Stimulated activated naive B cell treated with anti-CD40 and anti-IgM and Interleukin-4, amounts not matched to agents 10 μg/mL and 1 μg/mL and 100 μg/mL, for 72 hours (primary cell): ENCODE measurements around the gene DLL4.

Experiments
- ATAC-seq, 2 donors: fragments of 150-1000 bp; cut with Tn5 transposase; replicated peaks; 2 replicates each; pipeline ENCODE4 v1.10.0; 2021; ENCODE audit warnings: moderate library complexity in 1 of 2
- DNase-seq: peaks from one replicate; pipeline ENCODE4 v3.0.0; 2021
- H3K27ac Mint-ChIP-seq: one replicate; pipeline ENCODE4 v1.8.0; 2022; ENCODE audit warnings: mild to moderate bottlenecking, mixed read lengths
- H3K27me3 Mint-ChIP-seq, 2 donors: one replicate each; pipeline ENCODE4 v1.8.0; 2022; ENCODE audit warnings: mixed read lengths in 2 of 2
- H3K36me3 Mint-ChIP-seq, 2 donors: one replicate each; pipeline ENCODE4 v1.8.0; 2022; ENCODE audit warnings: mixed read lengths in 2 of 2, mild to moderate bottlenecking in 1 of 2
- H3K4me1 Mint-ChIP-seq, 2 donors: one replicate each; pipeline ENCODE4 v1.8.0; 2022; ENCODE audit warnings: mixed read lengths in 2 of 2, mild to moderate bottlenecking in 1 of 2
- H3K4me3 Mint-ChIP-seq, 2 donors: one replicate each; pipeline ENCODE4 v1.8.0; 2022; ENCODE audit warnings: mild to moderate bottlenecking in 2 of 2, mixed read lengths in 2 of 2, moderate library complexity in 1 of 2
- H3K9me3 Mint-ChIP-seq, 2 donors: one replicate each; pipeline ENCODE4 v1.8.0; 2022; ENCODE audit warnings: mixed read lengths in 2 of 2, mild to moderate bottlenecking in 1 of 2

Gene DLL4

DNA sequence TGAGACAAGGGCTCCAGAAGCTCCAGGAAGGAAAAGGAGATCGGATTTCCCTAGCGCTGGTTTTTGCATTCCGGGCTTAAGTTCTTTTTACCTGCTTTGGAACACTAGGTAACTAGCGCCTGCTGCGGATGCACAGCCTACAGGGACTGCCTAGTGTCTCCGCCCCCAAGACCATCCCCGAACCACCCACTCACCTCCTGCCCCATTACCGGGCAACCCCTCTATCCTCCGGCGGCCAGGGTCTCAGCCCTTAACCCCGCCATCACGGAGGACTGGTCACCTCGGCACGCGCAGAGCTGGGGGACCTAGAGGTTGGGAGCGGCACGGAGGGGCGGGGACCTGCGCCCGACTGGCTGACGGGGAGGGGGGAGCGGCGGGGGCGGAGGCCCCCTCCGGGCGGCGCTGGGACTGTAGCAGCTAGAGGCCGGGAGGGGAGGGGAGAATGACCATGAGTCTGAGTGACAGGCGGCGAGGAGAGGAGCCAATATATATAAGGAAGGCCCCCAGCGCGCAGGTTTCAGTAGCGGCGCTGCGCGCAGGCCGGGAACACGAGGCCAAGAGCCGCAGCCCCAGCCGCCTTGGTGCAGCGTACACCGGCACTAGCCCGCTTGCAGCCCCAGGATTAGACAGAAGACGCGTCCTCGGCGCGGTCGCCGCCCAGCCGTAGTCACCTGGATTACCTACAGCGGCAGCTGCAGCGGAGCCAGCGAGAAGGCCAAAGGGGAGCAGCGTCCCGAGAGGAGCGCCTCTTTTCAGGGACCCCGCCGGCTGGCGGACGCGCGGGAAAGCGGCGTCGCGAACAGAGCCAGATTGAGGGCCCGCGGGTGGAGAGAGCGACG lies at the start of gene DLL4:
Gene DLL4 (plus strand): TSS at position 520 of the 839 bp plus-strand sequence. CDS start 329 bp downstream, outside the sequence.
- H3K4me3 Mint-ChIP-seq = peak within 1 kb of the TSS; percentile 78 to 83
- ATAC-seq (peak; percentile 43 to 47), DNase-seq (no peak)
- peak within 1 kb of the TSS; percentile 81 for H3K27ac Mint-ChIP-seq
- peaks cover 80 to 89% of the 10 kb centered on the region in 2 donors for H3K27me3 Mint-ChIP-seq
- no peaks in the 10 kb centered on the region for H3K9me3 Mint-ChIP-seq
- no peaks in the 10 kb centered on the region for H3K36me3 Mint-ChIP-seq
- H3K4me1 Mint-ChIP-seq = peaks cover 40 to 74% of the 10 kb centered on the region in 2 donors

DNA sequence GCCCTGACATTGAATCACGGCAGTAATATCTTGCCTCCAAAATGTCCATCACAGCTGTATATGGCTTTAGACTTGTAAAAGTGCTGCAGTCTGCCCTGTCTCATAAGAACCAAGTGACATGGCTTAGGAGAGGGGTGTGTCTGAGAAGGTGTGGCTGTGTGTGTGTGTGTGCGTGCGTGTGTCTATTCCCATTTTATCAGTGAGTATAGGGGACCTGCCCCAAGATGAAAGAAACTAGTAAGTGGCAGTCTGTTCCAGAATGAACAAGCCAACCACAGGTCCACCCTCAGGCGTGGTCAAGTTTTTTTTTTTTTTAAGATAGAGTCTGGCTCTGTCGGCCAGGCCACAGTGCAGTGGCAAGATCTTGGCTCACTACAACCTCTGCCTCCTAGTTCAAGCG lies 49.5 kb upstream of the DLL4 start:
- ATAC-seq = no peak
- no peak for DNase-seq
- Mint-ChIP-seq H3K27ac (no peak overlapping the region), H3K36me3 (no peaks in the 10 kb centered on the region), H3K27me3 (no peaks in the 10 kb centered on the region), H3K9me3 (no peaks in the 10 kb centered on the region), H3K4me3 (no peak overlapping the region), H3K4me1 (peaks cover 7 to 20% of the 10 kb centered on the region in 2 donors)

GRCh38 chr15:40881351-40881750 lies 47.8 kb upstream of the DLL4 start:
- no peak overlapping the region for H3K4me3 Mint-ChIP-seq
- no peak for ATAC-seq
- H3K9me3 Mint-ChIP-seq = no peaks in the 10 kb centered on the region
- peaks cover 5 to 6% of the 10 kb centered on the region in 2 donors for H3K27me3 Mint-ChIP-seq
- DNase-seq = no peak
- H3K27ac Mint-ChIP-seq = no peak overlapping the region
- H3K4me1 Mint-ChIP-seq = peaks cover 6 to 18% of the 10 kb centered on the region in 2 donors
- H3K36me3 Mint-ChIP-seq = no peaks in the 10 kb centered on the region

- peaks cover 6 to 8% of the 10 kb centered on the region in 2 donors for H3K4me1 Mint-ChIP-seq
- DNase-seq (no peak), ATAC-seq (no peak)
- H3K27me3 Mint-ChIP-seq = peaks cover 6% of the 10 kb centered on the region in 2 donors
- H3K27ac Mint-ChIP-seq = no peak overlapping the region
- no peaks in the 10 kb centered on the region for H3K36me3 Mint-ChIP-seq
- no peak overlapping the region for H3K4me3 Mint-ChIP-seq
- H3K9me3 Mint-ChIP-seq = no peaks in the 10 kb centered on the region
These were observed 42.6 kb upstream of the DLL4 start for GRCh38 chr15:40886586-40886985.

DNA sequence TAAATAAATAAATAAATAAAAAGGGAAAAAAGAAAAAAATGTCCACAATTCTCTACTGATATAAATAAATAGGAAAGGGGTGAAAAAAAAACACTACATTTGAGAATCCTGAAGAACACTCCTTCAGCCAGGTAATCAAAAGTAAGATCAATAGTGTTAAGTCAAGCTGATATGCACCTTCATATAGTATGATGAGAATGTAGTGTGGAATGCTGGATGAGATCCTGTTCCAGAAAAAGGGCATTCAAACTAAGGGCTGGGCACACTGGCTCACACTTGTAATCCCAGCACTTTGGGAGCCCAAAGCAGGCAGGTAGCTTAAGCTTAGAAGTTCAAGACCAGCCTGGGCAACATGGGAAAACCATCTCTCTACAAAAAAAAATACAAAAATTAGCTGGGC lies 40.0 kb upstream of the DLL4 start:
- no peak for DNase-seq
- no peak for ATAC-seq
- no peaks in the 10 kb centered on the region for H3K9me3 Mint-ChIP-seq
- H3K4me1 Mint-ChIP-seq = peaks cover 17 to 22% of the 10 kb centered on the region in 2 donors
- H3K36me3 Mint-ChIP-seq = peaks cover 0 to under 1% of the 10 kb centered on the region in 2 donors
- H3K27ac Mint-ChIP-seq = no peak overlapping the region
- H3K4me3 Mint-ChIP-seq = no peak overlapping the region
- peaks cover 6% of the 10 kb centered on the region in 2 donors for H3K27me3 Mint-ChIP-seq

DNA sequence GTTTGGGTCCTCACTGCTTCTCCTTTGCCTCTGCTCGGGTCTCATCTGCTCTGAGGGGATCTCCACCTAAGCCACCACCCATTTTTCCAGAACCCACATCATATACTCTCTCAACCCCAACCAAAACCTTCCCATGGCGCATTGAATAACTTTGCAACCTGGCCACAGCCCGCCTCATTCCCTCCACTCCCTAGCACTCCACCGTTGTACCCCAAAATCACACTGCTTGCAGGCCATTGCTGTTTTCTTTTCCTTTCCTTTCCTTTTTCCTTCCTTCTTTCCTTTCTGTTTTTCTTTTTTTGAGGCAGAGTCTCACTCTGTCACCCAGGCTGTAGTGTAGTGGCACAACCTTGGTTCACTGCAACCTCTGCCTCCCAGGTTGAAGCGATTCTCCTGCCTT lies 38.0 kb upstream of the DLL4 start:
- DNase-seq (no peak), ATAC-seq (no peak)
- H3K4me3 Mint-ChIP-seq = no peak overlapping the region
- peaks cover 6 to 8% of the 10 kb centered on the region in 2 donors for H3K36me3 Mint-ChIP-seq
- peaks cover 0 to 4% of the 10 kb centered on the region in 2 donors for H3K27me3 Mint-ChIP-seq
- peaks cover 26 to 37% of the 10 kb centered on the region in 2 donors for H3K4me1 Mint-ChIP-seq
- H3K27ac Mint-ChIP-seq = no peak overlapping the region
- no peaks in the 10 kb centered on the region for H3K9me3 Mint-ChIP-seq

DNA sequence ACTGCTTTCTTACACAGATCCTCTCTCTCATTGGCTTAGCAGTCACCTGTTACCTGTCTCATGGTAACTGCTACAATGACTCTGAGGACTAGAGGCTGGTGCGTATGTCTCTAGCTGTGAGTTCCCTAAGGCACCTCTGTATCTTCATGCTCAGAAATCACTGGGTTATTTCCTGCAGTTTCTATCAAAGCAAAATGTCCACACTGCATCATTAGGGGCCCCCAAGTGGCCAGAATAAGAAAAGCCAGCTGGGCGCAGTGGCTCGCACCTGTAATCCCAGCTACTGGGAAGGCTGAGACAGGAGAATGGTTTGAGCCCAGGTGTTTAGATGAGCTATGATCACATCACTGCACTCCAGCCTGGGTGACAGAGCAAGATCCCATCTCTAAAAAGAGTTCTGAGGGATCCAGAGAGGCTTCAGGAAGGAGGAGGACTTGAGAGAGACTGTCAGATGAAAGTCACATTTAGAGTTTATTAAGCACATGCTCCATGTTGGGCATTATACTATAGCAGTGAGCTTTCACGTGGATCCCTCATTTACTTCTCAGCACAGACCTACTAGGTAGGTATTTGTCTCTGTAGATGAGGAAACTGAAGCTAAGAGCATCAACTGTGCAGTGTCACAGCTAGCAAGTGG lies 37.2 kb upstream of the DLL4 start:
- Mint-ChIP-seq H3K4me1 (peaks cover 27 to 37% of the 10 kb centered on the region in 2 donors), H3K9me3 (no peaks in the 10 kb centered on the region), H3K4me3 (no peak overlapping the region), H3K27ac (peak overlapping the region; percentile 21), H3K36me3 (peaks cover 8 to 15% of the 10 kb centered on the region in 2 donors), H3K27me3 (no peaks in the 10 kb centered on the region)
- ATAC-seq (no peak), DNase-seq (no peak)

- Mint-ChIP-seq H3K36me3 (peaks cover 12 to 17% of the 10 kb centered on the region in 2 donors), H3K27me3 (no peaks in the 10 kb centered on the region), H3K4me3 (no peak overlapping the region), H3K4me1 (peaks cover 27 to 37% of the 10 kb centered on the region in 2 donors), H3K9me3 (no peaks in the 10 kb centered on the region), H3K27ac (no peak overlapping the region)
- no peak for ATAC-seq
- DNase-seq = no peak
These were observed 36.6 kb upstream of the DLL4 start for GRCh38 chr15:40892447-40893012.

- Mint-ChIP-seq H3K4me1 (peaks cover 27 to 37% of the 10 kb centered on the region in 2 donors), H3K9me3 (no peaks in the 10 kb centered on the region), H3K27ac (peak overlapping the region; percentile 37), H3K36me3 (peaks cover 17 to 23% of the 10 kb centered on the region in 2 donors), H3K27me3 (no peaks in the 10 kb centered on the region), H3K4me3 (no peak overlapping the region)
- ATAC-seq (no peak), DNase-seq (no peak)
These were observed 36.0 kb upstream of the DLL4 start for GRCh38 chr15:40893019-40893670.

- Mint-ChIP-seq H3K27me3 (no peaks in the 10 kb centered on the region), H3K4me3 (peak within 1 kb of the TSS; percentile 95 to 98), H3K27ac (peak within 1 kb of the TSS; percentile 99), H3K9me3 (no peaks in the 10 kb centered on the region), H3K36me3 (peaks cover 23 to 24% of the 10 kb centered on the region in 2 donors), H3K4me1 (peaks cover 27 to 37% of the 10 kb centered on the region in 2 donors)
- peak; percentile 96 to 98 for ATAC-seq
- peak; percentile 97 for DNase-seq
These were observed 35.1 kb upstream of the DLL4 start, which contains the start of gene VPS18 for GRCh38 chr15:40893733-40894680. TSS of gene VPS18 (plus strand) at chr15:40894450. CDS start at chr15:40894769, 319 bp downstream.

- Mint-ChIP-seq H3K27ac (peak overlapping the region; percentile 99), H3K4me1 (peaks cover 27 to 37% of the 10 kb centered on the region in 2 donors), H3K36me3 (peaks cover 25 to 30% of the 10 kb centered on the region in 2 donors), H3K9me3 (no peaks in the 10 kb centered on the region), H3K4me3 (peak overlapping the region; percentile 95 to 98), H3K27me3 (no peaks in the 10 kb centered on the region)
- ATAC-seq = peak; percentile 75 to 80
- peak; percentile 58 for DNase-seq
These were observed 34.3 kb upstream of the DLL4 start for GRCh38 chr15:40894681-40895448.

GRCh38 chr15:40899536-40900207 lies 29.5 kb upstream of the DLL4 start:
- H3K36me3 Mint-ChIP-seq = peaks cover 59 to 61% of the 10 kb centered on the region in 2 donors
- H3K27ac Mint-ChIP-seq = no peak overlapping the region

More at GRCh38 chr15:40899536-40900207, 29.5 kb upstream of the DLL4 start:
- Mint-ChIP-seq H3K27me3 (no peaks in the 10 kb centered on the region), H3K9me3 (no peaks in the 10 kb centered on the region), H3K4me1 (peaks cover 38 to 56% of the 10 kb centered on the region in 2 donors), H3K4me3 (no peak overlapping the region)
- DNase-seq (no peak), ATAC-seq (no peak)
